Stimulated activated CD4-positive, alpha-beta T cell treated with anti-CD3 and anti-CD28 coated beads, Interleukin-12 subunit alpha, Interleukin-12 subunit beta, amount 100 ng/mL, for 24 hours (primary cell): ENCODE results near the gene LCE4A.
"Not testable (repeated sequence)": the region's sequence is repeated elsewhere in the genome, so short reads cannot be mapped to it uniquely, and the experiment has no call there.

Source experiments
- DNase-seq, 2 experiments: peaks; one replicate each; pipeline ENCODE4 v3.0.0-alpha.2; 2020; ENCODE audit warnings: low read depth in 2 of 2

Gene LCE4A, protein sequence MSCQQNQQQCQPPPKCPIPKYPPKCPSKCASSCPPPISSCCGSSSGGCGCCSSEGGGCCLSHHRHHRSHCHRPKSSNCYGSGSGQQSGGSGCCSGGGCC

DNA sequence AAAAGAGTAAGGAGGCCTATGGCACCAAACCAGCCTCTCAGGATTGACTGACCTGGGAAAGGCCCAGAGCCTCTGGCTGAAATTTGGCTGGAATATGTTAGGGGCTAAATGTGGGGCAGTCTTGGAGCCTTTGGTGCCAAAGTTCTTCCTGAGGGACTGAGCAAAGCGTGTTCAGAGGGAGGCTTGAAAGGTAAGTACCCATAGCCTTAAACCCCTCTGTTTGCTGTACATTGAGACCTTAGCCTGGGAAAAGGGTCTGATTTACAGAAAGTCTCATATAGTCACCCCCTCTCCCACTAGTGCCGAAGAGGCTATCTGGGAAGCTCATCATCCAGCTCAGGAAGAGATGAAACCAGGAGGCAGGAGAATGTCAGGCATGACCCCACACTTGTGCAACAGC is at the start of gene LCE4A:
Gene LCE4A, plus strand, starts transcription at position 301 of the 400 bp plus-strand sequence. CDS start 916 bp downstream, outside the sequence.
- DNase-seq: no peak

DNA sequence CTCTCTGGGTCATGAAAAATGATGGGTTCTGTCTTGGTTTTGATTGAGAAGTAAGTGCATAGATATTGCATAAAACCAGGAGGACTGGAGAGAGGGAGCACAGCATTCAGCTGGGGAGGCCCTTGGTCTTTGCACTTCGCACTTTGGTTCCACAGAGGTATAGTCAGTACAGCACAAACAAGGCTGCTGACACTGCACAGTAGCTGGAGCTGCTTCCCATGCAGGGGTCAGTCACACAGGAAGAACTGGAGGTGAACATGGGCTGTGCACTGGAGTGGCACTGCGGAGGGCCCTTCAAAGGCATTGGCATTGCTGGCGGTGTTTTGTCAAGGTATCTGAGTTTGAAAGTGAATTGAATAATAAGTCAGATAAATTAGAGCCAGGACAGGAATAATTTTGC is 49.3 kb upstream of the LCE4A start:
- DNase-seq: no peak

DNA sequence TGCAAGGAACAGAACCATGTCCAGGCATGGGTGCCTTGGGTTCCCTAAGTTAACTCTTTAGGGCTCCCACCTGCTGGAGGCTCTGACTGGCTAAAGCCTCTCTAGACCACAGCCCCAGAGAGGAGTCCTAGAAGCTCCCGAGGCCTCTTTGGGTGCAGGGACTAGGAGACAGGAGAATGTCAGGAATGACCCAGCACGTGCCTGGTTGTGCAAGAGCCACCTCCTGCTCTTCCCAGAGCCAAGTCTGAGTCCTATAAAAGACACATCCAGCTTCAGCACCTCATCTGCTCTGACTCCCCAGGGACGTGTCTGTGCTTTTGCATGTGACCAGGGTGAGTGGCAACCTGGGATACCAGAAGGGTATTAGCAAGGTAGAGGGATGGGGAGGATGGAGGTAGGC is 44.9 kb upstream of the LCE4A start, which contains the start of gene LCE2D:
Gene LCE2D, plus strand, starts transcription at position 283 of the 400 bp plus-strand sequence. CDS start 726 bp downstream, outside the sequence.
- no peak for DNase-seq

DNA sequence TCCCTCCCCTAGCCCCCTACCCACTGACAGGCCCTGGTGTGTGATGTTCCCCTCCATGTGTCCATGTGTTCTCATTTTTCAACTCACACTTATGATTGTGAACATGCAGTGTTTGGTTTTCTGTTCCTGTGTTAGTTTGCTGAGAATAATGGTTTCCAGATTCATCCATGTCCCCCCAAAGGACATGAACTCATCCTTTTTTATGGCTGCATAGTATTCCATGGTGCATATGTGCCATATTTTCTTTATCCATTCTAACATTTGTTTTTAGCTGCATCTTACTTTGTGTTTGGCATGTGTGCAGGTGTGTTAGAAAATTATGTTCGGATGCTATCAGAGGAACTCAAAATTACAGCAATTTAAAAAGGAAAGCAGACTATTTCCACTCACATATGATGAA is 41.8 kb upstream of the LCE4A start:
- not testable (repeated sequence) for DNase-seq

DNA sequence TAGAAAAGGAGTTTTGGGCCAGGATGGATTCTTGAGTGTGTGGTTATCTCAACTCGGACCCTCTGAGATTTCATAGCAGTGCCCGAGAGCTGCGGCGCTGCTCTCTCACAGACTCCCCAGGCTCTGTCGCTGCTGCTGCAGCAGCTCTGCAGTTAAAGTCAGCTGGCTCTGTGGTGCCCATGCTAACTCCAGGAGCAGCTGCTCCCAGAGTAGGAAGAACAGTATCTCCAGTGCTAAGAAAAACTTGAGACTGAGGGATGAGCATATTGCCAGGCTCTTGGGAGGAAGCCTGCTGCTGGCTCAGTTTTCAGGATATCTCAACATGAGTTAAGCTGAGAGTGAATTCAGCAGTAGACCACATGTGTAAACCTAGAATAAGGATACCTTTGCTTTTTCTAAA is 40.3 kb upstream of the LCE4A start:
- no peak for DNase-seq

DNA sequence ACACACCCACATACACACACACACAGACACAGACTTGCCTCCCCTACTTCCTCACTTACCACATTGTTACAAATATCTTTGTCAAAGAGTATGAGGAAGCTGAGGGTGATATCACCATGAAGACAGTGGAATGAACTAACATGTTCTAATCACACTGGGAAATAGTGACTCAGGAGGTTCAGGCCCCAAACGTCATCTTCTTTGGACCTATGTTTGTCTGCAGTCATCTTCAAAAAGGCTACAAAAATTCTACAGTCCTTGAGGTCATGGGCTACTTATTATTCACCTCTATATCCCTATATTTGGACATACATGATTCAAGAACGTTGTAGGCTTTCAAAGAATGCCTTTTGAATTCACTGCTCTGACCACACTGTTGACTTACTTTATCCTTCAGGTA is 34.9 kb upstream of the LCE4A start:
- DNase-seq: no peak

DNA sequence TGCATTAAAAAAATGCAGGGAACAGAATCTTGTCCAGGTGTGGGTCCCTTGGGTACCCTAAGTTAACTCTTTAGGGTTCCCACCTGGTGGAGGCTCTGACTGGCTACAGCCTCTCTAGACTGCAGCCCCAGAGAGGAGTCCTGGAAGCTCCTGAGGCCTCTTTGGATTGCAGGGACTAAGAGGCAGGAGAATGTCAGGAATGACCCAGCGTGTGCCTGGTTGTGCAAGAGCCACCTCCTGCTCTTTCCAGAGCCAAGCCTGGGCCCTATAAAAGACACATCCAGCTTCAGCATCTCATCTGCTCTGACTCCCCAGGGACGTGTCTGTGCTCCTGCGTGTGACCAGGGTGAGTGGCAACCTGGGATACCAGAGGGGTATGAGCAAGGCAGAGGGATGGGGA is 33.0 kb upstream of the LCE4A start, which contains the start of gene LCE2C:
Gene LCE2C, plus strand, starts transcription at position 297 of the 400 bp plus-strand sequence. CDS start 737 bp downstream, outside the sequence.
- DNase-seq: not testable (repeated sequence)

DNA sequence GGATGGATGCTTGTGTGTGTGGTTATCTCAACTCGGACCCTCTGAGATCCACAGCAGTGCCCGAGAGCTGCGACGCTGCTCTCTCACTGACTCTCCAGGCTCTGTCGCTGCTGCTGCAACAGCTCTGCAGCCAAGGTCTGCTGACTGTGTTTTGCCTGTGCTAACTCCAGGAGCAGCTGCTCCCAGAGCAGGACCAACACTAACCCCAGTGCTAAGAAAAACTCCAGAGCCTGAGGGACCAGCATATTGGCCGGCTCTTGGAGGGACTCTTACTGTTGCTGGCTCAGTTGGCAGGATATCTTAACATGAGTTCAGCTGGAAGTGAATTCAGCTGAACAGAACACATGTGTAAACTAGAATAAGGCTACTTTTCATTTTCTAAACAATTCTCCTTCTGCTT is 28.5 kb upstream of the LCE4A start:
- DNase-seq: no peak

DNA sequence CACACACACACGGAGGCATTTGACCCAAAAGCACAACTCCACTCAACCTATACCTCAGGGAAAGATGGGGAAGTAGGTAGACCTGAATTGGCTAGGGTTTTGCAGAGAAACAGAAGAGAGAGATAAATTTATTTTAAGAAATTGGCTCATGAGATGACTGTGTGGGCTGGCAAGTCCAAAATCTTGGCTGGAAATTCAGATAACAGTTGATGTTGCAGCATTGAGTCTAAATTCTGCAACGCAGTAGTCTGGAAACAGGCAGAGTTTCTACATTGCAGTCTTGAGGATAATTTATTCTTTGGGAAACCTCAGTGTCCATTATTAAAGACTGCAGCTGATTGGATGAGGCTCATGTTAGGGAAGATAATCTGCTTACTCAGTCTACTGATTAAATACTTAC is 26.3 kb upstream of the LCE4A start:
- DNase-seq: no peak

DNA sequence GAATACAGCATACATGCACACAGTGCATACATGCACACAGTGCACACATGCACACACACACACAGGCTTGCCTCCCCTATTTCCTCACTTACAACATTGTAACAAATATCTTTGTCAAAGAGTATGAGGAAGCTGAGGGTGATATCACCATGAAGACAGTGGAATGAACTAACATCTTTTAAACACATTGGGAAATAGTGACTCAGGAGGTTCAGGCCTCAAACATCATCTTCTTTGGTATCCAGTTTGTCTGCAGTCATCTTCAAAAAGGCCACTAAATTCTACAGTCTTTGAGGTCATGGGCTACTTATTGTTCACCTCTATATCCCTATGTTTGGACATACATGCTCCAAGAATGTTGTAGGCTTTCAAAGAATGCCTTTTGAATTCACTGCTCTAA is 24.1 kb upstream of the LCE4A start:
- DNase-seq: no peak

DNA sequence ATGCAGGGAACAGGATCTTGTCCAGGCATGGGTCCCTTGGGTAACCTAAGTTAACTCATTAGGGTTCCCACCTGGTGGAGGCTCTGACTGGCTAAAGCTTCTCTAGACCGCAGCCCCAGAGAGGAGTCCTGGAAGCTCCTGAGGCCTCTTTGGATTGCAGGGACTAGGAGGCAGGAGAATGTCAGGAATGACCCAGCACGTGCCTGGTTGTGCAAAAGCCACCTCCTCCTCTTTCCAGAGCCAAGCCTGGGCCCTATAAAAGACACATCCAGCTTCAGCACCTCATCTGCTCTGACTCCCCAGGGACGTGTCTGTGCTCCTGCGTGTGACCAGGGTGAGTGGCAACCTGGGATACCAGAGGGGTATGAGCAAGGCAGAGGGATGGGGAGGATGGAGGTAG is 22.1 kb upstream of the LCE4A start, which contains the start of gene LCE2B:
Gene LCE2B, plus strand, starts transcription at position 301 of the 400 bp plus-strand sequence. CDS start 721 bp downstream, outside the sequence.
- not testable (repeated sequence) for DNase-seq

DNA sequence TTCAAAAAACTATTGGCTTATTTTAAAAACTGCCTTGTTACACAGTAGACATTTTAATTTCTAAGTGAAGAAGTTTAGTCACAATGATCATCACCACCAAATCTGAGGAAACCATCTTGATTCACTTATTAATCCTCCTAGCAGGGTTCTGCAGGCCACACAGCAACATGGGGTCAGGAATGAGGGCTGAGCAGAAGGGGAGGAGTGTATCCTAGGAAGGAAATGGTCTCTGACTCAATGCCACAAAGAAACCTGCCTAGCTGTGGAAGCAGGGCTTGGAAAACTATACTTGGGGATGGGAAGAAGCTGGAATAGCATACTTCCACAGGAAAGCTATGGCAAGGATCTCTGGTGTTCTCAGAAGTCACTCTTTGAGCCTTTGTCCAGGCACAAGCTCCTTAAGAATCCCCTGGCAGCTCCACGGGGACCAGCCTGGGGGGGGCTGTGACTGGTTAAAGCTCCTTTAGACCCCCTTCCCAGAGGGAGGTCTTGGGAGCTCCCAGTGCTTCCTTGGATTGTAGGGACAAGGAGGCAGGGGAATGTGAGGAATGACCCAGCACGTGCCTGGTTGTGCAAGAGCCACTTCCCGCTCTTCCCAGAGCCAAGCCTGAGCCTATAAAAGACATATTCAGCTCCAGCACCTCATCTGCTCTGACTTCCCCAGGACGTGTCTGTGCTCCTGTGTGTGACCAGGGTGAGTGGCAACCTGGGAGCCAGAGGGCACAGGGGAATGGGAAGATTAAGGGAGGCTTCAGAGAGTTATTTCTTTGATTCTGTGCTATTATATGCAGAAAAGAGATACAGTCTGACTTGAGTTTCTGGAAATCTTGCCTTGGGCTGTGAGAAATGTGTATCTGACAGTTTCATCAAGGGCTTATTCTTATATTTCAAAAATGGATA is 10.0 kb upstream of the LCE4A start, which contains the start of gene LCE2A:
Gene LCE2A, plus strand, starts transcription at position 645 of the 900 bp plus-strand sequence. CDS start 557 bp downstream, outside the sequence.
- no peak for DNase-seq

DNA sequence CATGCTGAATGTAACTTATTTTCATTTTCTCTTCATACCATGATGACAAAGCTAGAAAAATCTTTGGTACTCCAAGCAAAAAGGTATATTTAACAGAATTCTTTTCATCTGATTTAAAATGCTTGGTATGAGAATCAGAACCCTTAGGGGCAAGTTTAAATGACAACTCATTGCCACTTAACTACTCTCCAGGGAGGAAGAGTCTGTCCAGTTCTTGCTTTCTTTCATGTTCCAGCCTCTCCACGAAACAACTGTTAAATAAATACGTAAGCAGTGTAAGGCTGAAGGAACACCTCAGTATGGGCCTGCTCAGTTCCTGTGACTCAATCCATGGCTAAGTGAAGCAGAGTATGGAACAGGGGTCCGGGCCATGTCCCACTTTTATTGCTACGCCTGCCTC is 8.2 kb upstream of the LCE4A start:
- DNase-seq: no peak

DNA sequence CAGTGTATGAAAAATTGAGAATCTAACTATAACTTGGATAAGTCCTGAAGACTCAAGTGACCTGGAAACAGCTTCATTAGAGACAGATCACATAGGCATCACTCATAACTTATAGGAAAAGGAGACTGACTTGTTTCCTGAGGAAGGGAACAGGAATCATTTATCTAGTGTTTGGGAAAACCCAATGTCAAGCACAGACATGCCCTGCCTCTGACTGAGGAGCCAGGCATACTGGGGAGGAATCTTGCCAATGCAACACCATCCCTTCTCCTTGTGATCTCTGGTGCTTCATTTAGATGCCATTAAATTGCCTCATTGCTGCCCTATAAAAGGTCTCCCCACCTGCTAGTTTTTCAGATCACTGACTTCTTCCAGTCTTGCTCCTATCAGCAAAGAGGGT is 10.3 kb downstream of the LCE4A start:
- no peak for DNase-seq

DNA sequence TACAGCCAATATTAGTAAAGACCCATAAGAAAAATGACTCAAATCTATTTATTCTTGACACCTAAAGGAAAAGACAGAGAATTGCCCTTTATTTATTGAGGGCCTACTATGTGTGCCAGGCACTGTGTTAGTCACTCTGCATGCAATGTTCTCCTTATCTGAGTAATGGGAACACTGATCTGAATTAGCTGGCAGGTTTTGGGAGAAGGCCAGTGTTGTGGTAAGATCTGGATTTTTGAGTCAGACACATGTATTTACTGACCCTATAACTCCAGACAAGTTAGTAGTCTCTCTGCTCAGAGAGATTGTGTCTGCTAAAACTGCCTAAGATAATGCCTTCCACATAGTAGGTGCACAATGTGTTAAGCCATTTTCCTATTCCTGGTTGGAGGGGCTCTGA is 17.3 kb downstream of the LCE4A start:
- no peak for DNase-seq

DNA sequence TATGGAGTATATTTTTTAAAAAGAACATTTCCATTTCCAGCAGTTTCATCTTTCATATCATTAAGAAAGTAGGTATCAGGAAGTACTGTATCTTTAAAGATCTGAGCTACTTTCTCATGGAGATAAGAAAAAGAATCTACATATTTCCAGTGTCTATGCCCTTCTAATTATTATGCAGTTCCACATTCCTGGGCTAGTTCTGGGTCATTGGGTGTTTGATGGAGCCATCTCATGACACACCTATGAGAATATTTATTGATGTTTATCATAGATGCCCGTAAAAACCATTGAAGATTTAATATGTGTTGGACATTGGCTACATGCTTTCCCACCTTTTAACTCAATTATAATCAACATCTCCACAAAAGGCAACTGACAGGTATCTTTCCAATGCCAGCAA is 21.0 kb downstream of the LCE4A start:
- DNase-seq: no peak

DNA sequence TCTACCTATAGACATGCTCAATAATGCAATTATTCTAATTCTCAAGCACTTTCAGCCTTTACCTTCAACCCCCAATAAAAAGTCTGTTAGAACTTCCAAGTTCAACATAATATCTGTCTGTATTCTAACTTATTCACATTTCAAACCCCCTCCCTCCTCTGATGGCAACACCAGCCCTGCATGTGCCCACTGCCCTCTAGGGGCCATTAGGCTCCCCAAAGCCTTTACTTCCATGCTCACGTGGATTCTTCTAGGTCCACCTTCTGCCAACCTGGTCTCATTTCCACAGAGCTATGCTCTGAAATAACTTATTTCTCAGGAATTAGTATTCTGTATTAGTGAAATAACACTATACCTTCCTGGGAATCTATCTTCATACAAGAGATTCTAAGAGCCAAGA is 27.7 kb downstream of the LCE4A start:
- DNase-seq: no peak

DNA sequence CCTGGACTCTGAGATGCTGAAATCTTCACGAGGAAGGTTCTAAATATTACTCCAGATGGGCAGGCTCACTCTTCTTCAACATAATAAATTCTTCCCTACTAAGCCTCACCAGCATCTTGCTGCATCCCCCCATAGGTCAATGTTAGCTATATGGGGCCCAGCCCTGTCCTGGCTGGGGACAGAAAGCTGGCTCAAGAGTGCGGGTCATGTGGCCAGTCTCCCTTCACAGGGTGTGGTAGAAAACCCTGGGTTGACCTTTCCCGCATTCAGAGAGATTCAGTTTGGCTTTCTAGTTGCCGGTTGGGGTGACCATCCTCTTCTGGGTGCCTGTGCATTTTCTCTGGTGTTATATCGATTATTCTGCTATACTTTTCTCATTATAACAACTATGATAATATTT is 30.0 kb downstream of the LCE4A start:
- no peak for DNase-seq

DNA sequence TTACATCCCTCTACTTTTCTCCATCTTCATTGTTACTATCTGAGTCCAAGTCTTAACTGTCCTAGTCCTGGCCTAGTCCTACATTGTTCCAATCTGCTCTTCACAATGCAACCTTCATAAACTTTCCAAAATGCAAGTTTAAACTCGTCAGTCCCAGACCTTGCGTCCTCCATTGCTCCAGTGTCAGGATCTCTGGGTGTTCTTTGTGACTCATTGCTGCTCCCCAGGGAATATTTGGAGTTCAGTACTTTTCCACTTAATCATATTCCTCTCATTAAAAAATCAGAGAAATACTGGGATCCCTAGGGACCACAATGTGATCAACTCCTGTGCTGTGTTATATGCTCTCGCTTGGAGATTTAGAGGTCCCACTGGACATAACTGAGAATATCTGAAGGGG is 31.9 kb downstream of the LCE4A start:
- no peak for DNase-seq

DNA sequence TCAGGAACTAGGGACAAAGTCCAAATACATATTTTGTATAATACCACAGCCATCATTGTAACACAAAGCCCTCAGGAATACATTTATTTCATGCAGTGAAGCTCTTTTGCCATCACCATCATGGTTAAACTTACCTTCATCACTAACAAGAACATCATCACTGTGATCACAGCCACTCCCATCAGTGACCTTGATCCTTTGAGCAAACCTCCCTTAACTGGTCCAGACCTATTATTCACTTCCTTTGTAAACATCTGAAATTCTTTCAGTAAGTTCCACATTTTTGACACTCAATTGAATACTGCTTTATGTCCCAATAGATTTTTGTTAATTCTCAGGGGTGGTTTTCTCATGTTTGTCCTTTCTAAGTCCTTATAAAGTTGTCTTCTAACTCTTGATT is 33.7 kb downstream of the LCE4A start:
- no peak for DNase-seq

DNA sequence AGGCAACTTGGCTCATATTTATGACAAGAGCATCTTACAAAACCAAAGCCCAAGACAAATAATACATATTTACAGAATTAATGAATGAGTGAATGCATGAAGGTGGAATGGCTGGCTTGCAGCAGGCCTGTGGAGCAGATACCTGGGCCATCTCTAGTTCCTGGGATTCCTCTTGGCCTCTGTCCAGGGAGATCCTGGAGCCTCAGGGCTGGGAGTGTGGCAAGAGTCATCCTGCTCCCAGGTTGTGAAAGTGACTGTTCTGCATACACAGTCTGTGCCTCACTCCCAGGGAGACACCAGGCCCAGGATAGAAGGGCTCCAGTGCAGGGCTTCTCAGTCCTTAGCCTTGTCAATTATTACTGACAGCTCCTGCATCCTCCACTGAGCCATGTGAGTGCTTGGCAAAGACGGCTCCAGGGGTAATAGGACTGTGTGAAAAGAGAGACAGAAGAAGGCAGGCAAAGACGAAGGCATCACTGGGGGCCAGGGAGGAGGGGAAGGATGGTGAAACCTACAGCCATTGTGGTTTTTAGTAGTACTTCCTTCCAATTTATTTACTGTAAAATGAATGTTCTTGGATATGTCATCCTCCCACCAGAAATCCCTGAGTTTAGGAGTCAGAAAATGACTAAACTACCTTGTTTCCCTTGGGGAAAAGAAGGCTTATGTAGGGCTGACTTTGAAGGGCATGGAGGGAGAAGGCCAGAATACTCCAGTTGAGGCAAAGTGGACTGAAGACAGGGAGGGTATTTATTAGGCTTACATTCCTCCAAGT is 35.6 kb downstream of the LCE4A start:
- no peak for DNase-seq

DNA sequence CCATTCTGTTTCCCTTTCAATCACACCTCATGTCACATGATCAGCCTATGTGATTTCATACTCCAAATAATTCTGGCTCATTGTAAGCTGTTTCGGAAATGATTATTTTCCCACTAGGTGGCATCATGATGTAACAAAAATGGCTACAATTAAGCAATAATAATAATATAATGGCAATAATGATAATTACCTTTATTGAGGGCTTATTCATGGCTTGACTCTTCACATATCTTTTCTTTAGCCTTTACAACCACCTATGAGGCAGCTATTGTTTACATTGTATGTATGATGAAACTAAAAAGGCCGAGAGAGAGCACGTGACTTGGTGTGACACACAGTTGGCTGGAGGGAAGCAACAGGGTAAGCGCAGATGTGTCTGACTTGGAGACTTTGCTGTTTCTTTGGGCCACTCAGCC is 37.3 kb downstream of the LCE4A start:
- DNase-seq: no peak
